Measurements from ENCODE around the gene CYP2C18.
"Not testable (repeated sequence)": the region's sequence is repeated elsewhere in the genome, so short reads cannot be mapped to it uniquely, and the experiment has no call there.

CYP2C18 gene

DNA sequence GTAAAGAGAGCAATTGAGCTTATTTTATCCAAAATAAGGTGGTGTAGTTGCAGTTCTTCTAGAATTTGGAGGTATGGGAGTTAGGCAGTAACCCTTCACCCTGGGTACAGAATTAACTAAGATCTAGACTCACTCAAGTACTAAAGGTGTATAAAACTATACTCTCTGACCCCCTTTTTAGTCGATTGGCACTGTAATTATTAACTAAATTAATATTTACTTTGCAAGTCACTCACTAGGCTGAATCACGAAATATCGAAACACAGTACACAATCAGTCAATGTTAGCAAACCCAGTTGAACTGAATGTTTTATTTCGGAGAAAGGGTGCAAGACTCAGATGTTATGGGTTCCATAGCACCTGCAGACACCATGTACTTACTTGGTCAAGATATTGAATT lies 64.3 kb downstream of the CYP2C18 start:
- DNase-seq = no peak

DNA sequence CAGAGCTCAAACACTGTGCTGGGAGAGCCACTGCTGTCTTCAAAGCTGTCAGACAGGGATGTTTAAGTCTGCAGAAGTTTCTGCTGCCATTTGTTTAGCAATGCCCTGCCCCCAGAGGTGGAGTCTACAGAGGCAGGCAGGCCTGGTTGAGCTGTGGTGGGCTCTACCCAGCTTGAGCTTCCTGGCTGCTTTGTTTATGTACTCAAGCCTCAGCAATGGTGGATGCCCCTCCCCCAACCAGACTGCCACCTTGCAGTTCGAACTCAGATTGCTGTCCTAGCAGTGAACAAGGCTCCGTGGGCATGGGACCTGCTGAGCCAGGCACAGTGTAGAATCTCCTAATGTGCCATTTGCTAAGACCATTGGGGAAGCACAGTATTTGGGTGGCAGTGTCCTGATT lies 74.4 kb downstream of the CYP2C18 start:
- no peak for DNase-seq

DNA sequence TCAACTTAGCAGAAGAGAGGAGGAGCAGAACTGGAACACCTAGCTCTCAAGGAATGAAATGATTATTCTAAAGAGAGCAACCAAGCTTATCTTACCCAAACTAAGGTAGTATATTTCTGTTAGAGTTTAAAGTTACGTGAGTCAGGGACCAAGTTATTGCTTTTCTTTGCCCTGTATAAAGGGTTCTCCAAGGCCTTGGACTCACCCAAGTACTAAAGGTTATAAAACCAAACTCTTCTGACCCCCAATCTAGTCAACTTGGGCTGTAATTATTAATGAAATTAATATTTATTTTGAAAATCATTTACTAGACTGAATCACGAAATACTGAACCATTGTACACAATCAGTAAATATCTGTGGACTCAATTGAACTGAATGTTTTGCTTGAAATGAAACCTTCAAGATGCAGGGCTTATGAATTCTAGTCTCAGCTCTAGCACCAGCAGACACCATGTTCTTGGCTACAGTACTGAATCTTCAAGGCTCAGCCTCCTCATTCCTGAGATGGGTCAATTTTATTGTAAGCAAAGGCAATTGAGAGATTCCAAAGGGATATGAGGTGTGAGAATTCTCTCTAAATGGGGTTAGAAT lies 77.2 kb downstream of the CYP2C18 start:
- DNase-seq = no peak

DNA sequence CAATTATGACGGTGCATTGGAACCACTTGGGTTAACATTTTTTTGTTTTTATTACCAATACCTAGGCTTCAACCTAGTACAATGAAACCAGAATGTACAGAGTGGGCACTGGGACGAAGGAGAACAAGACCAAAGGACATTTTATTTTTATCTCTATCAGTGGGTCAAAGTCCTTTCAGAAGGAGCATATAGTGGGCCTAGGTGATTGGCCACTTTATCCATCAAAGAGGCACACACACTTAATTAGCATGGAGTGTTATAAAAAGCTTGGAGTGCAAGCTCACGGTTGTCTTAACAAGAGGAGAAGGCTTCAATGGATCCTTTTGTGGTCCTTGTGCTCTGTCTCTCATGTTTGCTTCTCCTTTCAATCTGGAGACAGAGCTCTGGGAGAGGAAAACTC lies 78.9 kb downstream of the CYP2C18 start, which contains the start of gene CYP2C19:
TSS of gene CYP2C19 (plus strand) at position 289 of the 400 bp plus-strand sequence. CDS start at position 314, 25 bp downstream.
- no peak for DNase-seq

DNA sequence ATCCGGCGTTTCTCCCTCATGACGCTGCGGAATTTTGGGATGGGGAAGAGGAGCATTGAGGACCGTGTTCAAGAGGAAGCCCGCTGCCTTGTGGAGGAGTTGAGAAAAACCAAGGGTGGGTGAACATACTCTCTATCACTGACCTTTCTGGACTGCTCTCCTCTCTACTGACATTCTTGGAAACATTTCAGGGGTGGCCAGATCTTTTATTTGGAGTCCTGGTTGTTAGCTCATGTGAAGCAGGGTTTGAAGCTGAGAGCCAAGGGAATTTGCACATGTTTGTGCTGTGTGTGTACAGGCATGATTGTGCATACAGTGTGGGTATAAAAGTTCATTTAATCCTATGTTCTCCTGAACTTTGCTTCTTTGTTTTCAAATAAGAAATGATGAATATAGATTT lies 91.9 kb downstream of the CYP2C18 start:
- not testable (repeated sequence) for DNase-seq

DNA sequence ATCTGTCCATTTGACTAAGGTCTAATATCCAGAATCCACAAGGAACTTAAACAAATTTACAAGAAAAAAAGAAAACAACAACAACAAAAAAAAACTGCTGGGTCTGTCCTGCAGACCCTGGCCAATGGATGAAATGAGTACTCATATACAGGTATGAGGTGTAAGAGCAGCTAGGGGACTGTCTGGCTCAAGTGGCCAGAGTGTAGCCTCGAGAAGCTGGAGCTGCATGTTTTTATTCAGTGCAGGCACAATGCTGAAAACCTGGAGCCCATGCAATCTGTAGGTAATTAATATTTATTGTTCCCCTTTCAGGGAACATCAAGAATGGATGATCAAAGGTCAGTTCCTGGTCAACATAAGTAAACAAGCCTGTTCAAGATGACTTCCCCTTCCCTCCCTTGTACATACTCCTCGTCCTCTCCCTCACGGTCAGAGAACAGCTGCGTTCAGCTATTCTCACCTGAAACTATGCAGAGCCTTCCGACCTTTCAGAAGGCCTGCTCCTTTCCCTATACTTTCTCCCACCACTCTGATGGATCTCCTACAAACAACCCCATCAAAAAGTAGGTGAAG lies 94.4 kb downstream of the CYP2C18 start:
- no peak for DNase-seq

DNA sequence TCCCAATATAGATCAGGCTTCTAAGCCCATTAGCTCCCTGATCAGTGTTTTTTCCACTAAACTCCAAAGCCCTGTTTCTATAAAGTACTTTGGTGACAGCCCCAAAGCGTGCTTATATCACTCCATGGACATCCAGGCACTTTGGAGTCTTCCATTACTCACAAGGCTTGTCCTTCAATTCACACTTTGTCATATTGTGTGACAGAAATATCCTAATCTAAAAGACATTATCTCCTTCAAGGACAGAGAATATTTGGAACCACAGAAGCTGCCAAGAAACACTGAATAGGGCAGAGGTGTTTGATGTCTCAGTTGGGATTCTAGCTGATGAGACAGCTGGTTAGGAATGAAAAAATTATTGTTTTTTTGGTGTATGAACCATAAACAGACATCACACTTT lies 97.3 kb downstream of the CYP2C18 start:
- no peak for DNase-seq

DNA sequence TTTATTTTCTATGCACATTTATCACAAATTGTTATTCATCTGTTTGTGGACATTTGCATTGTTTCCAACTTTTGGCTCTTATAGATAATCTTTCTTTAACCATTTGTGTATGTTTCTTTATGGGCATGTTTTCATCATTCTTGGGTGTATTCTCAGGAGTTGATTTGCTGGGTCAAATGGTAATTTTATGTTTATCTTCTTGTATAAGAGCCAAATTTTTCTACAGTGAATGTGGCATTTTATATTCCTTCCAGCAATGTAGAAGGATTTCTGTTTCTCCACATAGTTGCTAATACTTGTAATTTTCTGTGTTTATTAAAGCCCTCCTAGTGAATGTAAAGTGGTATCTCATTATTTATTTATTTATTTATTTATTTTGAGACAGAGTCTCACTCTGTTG lies 100.7 kb downstream of the CYP2C18 start:
- no peak for DNase-seq

DNA sequence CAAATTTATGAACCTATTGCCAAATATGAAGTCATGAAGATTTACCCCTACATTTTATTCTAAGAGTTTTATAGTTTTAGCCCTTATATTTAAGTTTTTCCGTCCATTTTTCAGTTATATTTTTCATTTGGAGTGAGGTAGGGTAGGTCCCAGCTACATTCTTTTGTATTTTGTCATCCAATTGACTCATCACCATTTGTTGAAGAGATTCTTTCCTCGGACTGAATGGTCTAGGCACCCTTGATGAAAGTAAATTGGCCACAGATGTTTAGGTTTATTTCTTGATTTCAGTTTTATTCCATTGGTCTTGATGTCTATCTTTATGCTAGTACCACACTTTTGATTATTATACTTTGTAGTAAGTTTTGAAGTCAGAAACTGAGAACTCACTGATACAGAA lies 101.7 kb downstream of the CYP2C18 start:
- DNase-seq = no peak
